Pancreas (tissue), 10 donors: ENCODE results near the gene SEMA7A. TPM values are rescaled to one million over a fixed set of nuclear protein-coding genes. Genes with fewer than 3 reads are reported as not detected.

Source experiments
- ATAC-seq, 4 donors: fragments of 200-7000 bp; cut with Tn5 transposase; one replicate each; pipeline versions ENCODE4 v1.8.0 to v1.9.1; 2020; ENCODE audit warnings: mild to moderate bottlenecking in 4 of 4, moderate library complexity in 4 of 4
- DNase-seq, 6 donors: peaks; one replicate each; pipeline ENCODE4 v3.0.0-alpha.2; 2020
- FAIRE-seq: peaks from 2 replicates; lab custom pipeline; 2012; peaks lifted over from hg19 to GRCh38; lab: Jason Lieb, UNC
- H3K27ac ChIP-seq, 4 donors: fragments of 200-600 bp; sonication (generic); 1 replicate in 3 of 4; 2 replicates in 1 of 4; pipeline versions ENCODE4 v1.5.0 to v1.8.0; 2020
- H3K27me3 ChIP-seq, 4 donors: fragments of 200-600 bp; one replicate each; pipeline ENCODE4 v1.8.0; 2021
- H3K36me3 ChIP-seq, 3 donors: fragments of 200-600 bp; sonication (generic) in 1 of 3; one replicate each; pipeline versions ENCODE4 v1.5.0 to v1.8.0; 2020 to 2021
- H3K4me1 ChIP-seq, 3 donors: fragments of 200-600 bp; one replicate each; pipeline ENCODE4 v1.8.0; 2021
- H3K4me3 ChIP-seq, 4 donors: fragments of 200-600 bp; sonication (generic) in 2 of 4; one replicate each; pipeline versions ENCODE4 v1.5.0 to v1.8.0; 2020 to 2021
- H3K9me3 ChIP-seq, 4 donors: fragments of 200-600 bp; one replicate each; pipeline ENCODE4 v1.8.0; 2021
- CTCF ChIP-seq, 4 donors: fragments of 200-600 bp; sonication (generic) in 3 of 4; IDR thresholded peaks; one replicate each; pipeline versions ENCODE4 v1.5.0 to v1.8.0; 2021; ENCODE audit warnings: antibody characterized with exemption in 4 of 4
- WGBS, 2 donors: extraction: QIAGEN DNeasy Blood & Tissue Kit; methylation state at CpG; one replicate each; pipeline ENCODE4 v1.1.7; 2013; 5-methylcytosine and 5-hydroxymethylcytosine counted together
- intact Hi-C, 3 donors: fragments of 100-400 bp; cut with DNase I; formaldehyde crosslinking; loops; one replicate each; pipeline versions ENCODE4 v1.11.1 to v1.14.2; 2022
- polyA plus RNA-seq, 2 donors: library from polyadenylated mRNA; stranded (reverse); fragments of 200-250 nt; gene quantifications; one replicate each; pipeline ENCODE4 v1.2.3, GENCODE V29; 2013
- total RNA-seq, 6 donors: library from RNA; stranded (reverse); fragmentation: NEBNext Ultra II Directional in 4 of 6; extraction: Animal tissue kit (Norgen Biotek cat#: 25700) in 4 of 6; gene quantifications; one replicate each; pipeline versions ENCODE4 v1.2.1 to v1.2.4, GENCODE V29; 2021 to 2023
- donor health status: healthy with polysubstance abuse.
- donor health status: DM: no; HTN: no; CAD: no; lungs with moderate emphysema.
- donor health status: DM: no; HTN: no; CAD: no.
- donor health status: control.
- donor health status: control.
- donor health status: Bipolar disorder and iron deficiency.
- donor health status: DM: yes; HTN: yes; CAD: no.
- donor health status: DM: no; HTN: no; CAD: no.
- donor health status: DM: no; HTN: no; CAD: no.
- donor health status: DM: yes; HTN: yes; CAD: no.

SEMA7A gene
- total and polyA plus RNA-seq, 8 donors, result 0.37 to 5.6 (median 0.76) TPM

GRCh38 chr15:74383286-74383685 is 50.5 kb downstream of the SEMA7A start:
- intact Hi-C loops, result loop anchor here in 2 of 3 donors (5.0 to 10.0 kb wide), 3 partner anchors 54 to 372 kb away; no protein-coding TSS in a partner anchor
- ATAC-seq (no peak), FAIRE-seq (no peak), DNase-seq (no peak)
- Histone ChIP-seq H3K4me3 (no peak overlapping the region), H3K9me3 (no peaks in the 10 kb centered on the region), H3K27me3 (no peaks in the 10 kb centered on the region), H3K4me1 (no peaks in the 10 kb centered on the region), H3K36me3 (no peaks in the 10 kb centered on the region), H3K27ac (no peak overlapping the region)
- 70 to 89% methylated on average over 4 of the region's 4 CpGs for WGBS, 2 donors
- TF ChIP-seq CTCF (IDR thresholded peaks at IDR 0.05), result no peak

GRCh38 chr15:74382004-74382816 is 51.5 kb downstream of the SEMA7A start:
- peak; percentile 62 to 96 (median 84) for DNase-seq
- peak; percentile 83 to 94 (median 94) for TF ChIP-seq CTCF (IDR thresholded peaks at IDR 0.05)
- Histone ChIP-seq H3K27me3 (no peaks in the 10 kb centered on the region), H3K27ac (no peak overlapping the region), H3K36me3 (no peaks in the 10 kb centered on the region), H3K4me1 (no peaks in the 10 kb centered on the region), H3K9me3 (no peaks in the 10 kb centered on the region), H3K4me3 (no peak overlapping the region)
- no peak for FAIRE-seq
- intact Hi-C loops, result loop anchor here in 2 of 3 donors (5.0 to 10.0 kb wide), 3 partner anchors 55 to 373 kb away; no protein-coding TSS in a partner anchor
- ATAC-seq, result peak; percentile 89 to 97 (median 95)
- 40 to 42% methylated on average over 13 of the region's 13 CpGs for WGBS, 2 donors

GRCh38 chr15:74381481-74381880 is 52.3 kb downstream of the SEMA7A start:
- Histone ChIP-seq H3K27ac (no peak overlapping the region), H3K36me3 (no peaks in the 10 kb centered on the region), H3K4me3 (no peak overlapping the region), H3K27me3 (no peaks in the 10 kb centered on the region), H3K9me3 (no peaks in the 10 kb centered on the region), H3K4me1 (no peaks in the 10 kb centered on the region)
- no peak for TF ChIP-seq CTCF (IDR thresholded peaks at IDR 0.05)
- DNase-seq (peak in 1 of 6 donors; percentile 26), FAIRE-seq (no peak), ATAC-seq (no peak)
- intact Hi-C loops, result loop anchor here in 2 of 3 donors (5.0 to 10.0 kb wide), 3 partner anchors 56 to 373 kb away; no protein-coding TSS in a partner anchor
- WGBS, 2 donors, result 71 to 74% methylated on average over 5 of the region's 5 CpGs

GRCh38 chr15:74381190-74381453 is 52.6 kb downstream of the SEMA7A start:
- no peaks in the 10 kb centered on the region for H3K9me3 ChIP-seq
- H3K27ac ChIP-seq, result no peak overlapping the region
- TF ChIP-seq CTCF (IDR thresholded peaks at IDR 0.05), result no peak
- no peaks in the 10 kb centered on the region for H3K4me1 ChIP-seq
- FAIRE-seq (no peak), DNase-seq (no peak), ATAC-seq (no peak)
- no peak overlapping the region for H3K4me3 ChIP-seq
- no peaks in the 10 kb centered on the region for H3K27me3 ChIP-seq
- intact Hi-C loops, result loop anchor here in 2 of 3 donors (5.0 to 10.0 kb wide), 3 partner anchors 56 to 374 kb away; no protein-coding TSS in a partner anchor
- no peaks in the 10 kb centered on the region for H3K36me3 ChIP-seq
- 56 to 75% methylated on average over 2 of the region's 2 CpGs for WGBS, 2 donors
